Activated naive CD8-positive, alpha-beta T cell treated with anti-CD3 and anti-CD28 coated beads, Interleukin-2, amount 50 U/mL, for 16 hours (primary cell): ENCODE measurements around the gene RPL39L.
"Not testable (repeated sequence)": the region's sequence is repeated elsewhere in the genome, so short reads cannot be mapped to it uniquely, and the experiment has no call there.

Experiments used
- DNase-seq: peaks from one replicate; pipeline ENCODE4 v3.0.0-alpha.2; 2020; ENCODE audit warnings: low read depth, low spot score

RPL39L gene

GRCh38 chr3:187139126-187139894 is at the start of gene RPL39L:
RPL39L (minus strand) TSS chr3:187139496; CDS start chr3:187121300, 18,196 bp downstream.
- peak; percentile 84 for DNase-seq

GRCh38 chr3:187188931-187189330 is 49.6 kb upstream of the RPL39L start:
- DNase-seq, result no peak

- DNase-seq, result no peak
Measured at GRCh38 chr3:187186801-187187421, 47.6 kb upstream of the RPL39L start.

DNA sequence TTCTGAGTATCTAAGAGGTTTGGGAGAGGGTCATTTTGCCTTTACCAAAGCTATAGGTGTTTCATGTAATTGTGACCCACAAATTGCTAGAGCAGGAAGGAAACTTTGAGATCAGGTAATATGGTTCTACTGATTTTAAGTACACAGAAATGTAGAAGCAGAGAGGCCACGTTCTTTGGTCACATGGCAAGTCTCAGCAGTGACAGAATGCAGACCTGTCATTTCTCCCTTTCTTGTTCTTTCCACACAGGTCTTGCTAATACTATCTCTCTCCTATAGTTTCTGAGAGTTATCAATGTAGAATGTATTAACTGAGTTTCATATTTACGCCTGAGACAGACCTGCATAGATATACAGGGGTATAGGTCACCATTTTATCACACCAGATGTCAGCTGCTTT is 47.1 kb upstream of the RPL39L start:
- DNase-seq, result no peak

DNA sequence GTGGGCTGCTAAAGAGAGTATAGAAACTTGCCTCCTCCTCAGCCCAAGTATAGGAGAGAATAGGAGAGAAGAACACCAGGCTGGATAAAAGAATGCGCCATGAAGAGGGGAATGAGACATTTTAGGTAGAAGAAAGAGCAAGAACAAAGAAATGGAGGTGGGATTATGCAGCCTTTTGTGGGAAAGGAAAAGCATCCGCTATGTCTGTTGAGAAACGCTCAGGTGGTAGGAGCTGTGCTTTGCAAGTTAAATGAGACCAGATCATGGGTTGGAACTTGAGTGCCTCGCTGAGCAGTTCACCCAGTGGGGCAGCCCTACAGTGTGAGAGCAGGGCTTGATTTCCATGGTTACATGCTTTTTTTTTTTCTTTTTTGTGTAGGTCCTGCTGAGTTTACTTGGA is 46.5 kb upstream of the RPL39L start:
- no peak for DNase-seq

GRCh38 chr3:187183903-187184302 is 44.6 kb upstream of the RPL39L start:
- no peak for DNase-seq

GRCh38 chr3:187183210-187183862 is 44.0 kb upstream of the RPL39L start:
- no peak for DNase-seq

DNA sequence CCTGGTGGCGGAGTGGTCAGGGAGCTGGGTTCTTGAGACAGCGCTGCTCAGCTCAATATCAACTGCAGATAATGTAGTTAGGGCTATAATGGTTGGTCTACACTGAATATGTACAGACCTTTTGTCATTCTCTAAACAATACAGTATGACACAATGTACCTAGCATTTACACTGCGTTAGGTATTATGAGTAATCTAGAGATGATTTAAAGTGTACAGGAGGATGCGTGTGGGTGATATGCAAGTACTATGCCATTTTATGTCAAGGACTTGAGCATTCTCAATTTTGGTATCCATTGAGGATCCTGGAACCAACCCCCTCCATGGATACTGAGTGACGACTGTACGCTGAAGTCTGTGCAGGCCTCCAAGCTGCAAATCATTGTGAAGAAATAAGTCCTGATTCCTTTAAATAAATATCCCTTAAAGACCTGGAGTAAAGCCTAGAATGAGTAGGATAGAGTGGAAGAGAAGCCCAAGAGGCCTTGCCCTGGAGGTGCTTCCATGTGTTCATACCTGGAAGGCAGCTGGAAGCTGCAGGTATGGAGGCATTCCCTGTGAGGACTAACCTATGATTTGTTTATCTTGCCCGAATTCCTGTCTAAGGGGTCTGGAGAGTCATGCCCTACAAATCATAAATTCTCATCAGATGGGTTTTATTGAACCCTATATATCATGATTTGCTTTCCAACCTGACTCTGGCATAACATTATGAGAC is 42.3 kb upstream of the RPL39L start:
- DNase-seq, result no peak

DNA sequence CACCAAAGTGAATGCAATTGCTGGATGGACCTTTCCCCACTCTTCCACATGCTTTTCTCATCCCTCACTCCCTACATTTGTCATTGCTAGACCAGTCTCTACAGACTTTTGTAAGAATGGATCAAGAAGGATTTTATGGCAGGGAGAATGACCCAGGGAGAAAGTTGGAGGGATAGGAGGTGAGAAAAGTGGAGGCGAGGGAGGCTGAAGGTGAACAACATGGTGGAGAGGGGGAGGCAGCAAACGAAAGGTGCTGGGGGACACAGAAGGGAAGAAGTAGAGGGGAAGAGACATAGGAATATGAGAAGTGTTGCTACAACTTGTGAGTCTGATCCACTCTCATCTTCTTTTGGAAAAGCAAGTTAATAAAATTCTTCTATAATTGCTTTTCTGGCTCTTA is 33.6 kb upstream of the RPL39L start:
- DNase-seq, result no peak

- DNase-seq, result not testable (repeated sequence)
Measured at GRCh38 chr3:187170911-187171310, 31.6 kb upstream of the RPL39L start.

DNA sequence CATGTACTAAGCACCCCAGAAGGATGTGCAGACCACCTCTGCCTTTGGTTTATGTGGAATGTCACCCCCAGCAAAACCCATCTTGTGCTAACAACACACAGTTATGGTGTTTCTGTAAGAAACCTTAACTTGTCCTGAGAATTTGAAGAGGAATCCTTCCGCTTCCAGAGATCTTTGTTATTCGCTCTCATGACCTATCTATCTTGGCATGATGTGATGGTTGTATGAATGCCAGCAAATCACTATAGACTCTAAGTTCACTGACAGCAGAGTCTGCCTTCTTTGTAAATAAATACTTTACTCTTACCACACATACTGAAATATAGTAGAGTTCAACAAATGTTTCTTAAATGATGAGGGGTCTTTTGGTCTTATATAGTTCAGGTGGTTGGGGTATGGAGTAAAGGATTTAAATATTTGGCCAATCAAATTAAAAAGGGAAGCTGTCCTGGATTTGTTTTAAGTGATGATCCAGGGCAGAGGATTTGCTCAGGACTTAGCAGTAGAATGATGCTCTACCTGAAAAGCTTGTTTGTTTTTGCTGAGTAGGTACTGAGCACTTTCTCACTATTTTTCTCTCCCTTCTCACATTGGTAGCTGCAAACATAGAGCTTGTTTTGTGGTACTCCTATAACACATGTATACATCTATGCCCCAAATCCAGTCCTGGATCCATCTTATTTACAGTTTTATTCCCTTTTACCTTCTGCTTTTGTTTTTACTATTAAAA is 30.1 kb upstream of the RPL39L start:
- DNase-seq, result no peak

DNA sequence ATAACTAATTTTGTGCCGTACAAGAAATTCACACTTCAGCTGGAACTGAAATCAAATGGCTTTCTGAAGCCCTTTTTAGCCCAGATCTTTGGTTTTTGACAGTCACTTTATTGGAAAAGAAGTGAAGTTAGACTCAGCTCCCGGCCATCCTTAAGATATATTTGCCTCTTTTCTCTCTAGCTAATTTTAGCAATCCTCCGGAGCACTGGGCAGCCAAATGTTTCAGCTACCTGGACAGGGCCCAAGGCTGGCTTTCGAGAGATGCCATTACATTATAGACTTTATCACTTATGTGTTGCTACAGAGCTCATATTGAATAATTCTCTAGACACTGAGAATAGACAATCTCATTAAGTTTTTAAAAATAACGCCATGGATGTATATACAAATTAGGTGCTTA is 28.5 kb upstream of the RPL39L start:
- DNase-seq, result no peak

- DNase-seq, result no peak
Measured at GRCh38 chr3:187166750-187167149, 27.5 kb upstream of the RPL39L start.

GRCh38 chr3:187165144-187165543 is 25.8 kb upstream of the RPL39L start:
- peak; percentile 4 for DNase-seq

GRCh38 chr3:187162265-187162953 is 23.1 kb upstream of the RPL39L start:
- DNase-seq, result no peak

DNA sequence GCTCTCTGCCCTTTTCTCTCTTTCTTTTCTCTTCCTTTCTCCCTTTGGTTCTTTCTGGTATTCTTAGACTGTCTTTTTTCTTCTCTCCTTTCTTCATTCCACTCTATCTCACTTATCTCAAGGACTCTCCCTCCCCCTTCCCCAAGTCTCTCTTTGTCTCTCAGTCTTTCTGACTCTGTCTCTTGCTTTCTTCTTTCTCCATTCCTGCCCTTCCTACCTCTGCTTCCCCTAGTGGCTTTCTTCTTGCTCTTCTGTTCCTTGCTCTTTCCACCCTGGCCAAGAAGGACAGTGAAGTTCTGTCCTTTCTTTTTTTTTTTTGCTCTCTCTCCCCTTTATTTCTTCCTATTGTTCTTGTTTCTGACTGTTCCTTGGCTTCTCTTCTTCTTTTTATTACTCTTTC is 22.3 kb upstream of the RPL39L start:
- no peak for DNase-seq

GRCh38 chr3:187150599-187150998 is 11.3 kb upstream of the RPL39L start:
- no peak for DNase-seq

GRCh38 chr3:187150186-187150585 is 10.9 kb upstream of the RPL39L start:
- DNase-seq, result no peak

GRCh38 chr3:187146389-187146788 is 7.1 kb upstream of the RPL39L start:
- DNase-seq, result no peak

DNA sequence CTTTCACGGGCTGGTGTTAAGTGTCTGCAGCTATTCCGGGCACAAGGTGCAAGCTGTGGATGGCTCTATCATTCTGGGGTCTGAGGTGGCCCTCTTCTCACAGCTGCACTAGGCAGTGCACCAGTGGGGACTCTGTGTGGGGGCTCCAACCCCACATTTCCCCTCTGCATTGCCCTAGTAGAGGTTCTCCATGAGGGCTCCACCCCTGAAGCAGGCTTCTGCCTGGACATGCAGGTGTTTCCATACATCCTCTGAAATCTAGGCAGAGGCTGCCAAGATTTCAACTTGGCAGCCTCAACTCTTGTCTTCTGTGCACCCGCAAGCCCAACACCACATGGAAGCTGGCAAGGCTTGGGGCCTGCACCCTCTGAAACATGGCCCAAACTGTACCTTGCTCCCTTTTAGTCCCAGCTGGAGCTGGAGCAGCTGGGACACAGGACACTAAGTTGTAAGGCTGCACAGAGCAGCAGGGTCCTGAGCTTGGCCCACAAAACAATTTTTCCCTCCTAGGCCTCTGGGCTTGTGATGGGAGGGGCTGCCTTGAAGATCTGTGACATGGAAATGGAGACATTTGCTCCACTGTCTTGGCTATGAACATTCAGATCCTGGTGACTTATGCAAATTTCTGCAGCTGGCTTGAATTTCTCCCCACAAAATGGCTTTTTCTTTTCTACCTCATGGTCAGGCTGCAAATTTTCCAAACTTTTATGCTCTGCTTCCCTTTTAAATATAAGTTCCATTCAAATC is 6.0 kb upstream of the RPL39L start:
- DNase-seq, result no peak
